GM18909 (cell line): Measurements from ENCODE around the gene NR2F2.
"Not testable (repeated sequence)": the region's sequence is repeated elsewhere in the genome, so short reads cannot be mapped to it uniquely, and the experiment has no call there.

ENCODE experiments used
- ATAC-seq: cut with Tn5 transposase; IDR thresholded peaks from one replicate; pipeline ENCODE4 v1.9.1; 2021; ENCODE audit warnings: mild to moderate bottlenecking; ENCODE audit not compliant: unreplicated experiment, poor library complexity

The NR2F2 gene

DNA sequence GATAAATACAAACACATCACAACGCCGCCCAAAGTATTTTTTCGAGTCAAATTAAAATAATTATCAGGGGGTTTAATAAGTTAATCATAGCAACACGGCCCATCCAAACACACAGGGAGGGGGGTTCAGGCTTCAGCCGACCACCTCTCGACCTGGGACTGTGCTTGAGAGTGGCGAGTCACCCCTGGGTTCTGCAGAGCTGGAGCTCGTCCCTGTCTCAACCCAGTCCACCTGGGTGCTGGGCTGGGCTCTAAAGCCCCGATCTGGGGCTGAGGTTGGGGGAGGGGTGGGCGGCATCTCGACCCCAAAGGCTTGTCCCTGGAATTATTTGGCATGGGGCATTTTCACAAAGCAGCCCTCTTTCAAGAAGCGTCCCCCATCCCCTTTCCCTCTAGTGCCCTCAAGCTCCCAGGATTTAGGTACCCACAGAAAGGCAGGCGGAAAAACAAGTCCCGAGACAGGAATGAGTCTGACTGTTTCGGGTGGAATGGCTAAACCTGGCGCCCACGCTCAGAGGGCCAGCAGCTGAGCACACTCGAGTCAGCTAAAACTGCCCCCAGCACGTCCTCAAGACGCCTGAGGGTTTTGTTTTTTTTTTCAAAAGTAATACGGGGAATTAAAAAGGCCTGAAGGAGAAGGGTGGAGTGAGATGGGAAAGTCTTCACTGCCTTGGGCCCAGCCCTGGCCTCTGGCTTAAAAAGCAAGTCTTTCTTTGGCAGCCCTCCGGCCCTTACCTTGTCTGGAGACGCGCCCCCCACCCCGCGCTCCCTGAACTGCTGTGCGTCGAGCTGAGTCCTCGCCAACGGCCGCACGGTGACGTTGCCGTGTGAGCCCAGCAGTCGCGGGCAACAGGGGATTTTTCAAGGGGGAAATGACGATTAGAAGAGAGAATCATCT, 32.5 kb downstream of the NR2F2 start:
- no peak for ATAC-seq

GRCh38 chr15:96363707-96364106, 33.2 kb downstream of the NR2F2 start:
- ATAC-seq, result no peak

DNA sequence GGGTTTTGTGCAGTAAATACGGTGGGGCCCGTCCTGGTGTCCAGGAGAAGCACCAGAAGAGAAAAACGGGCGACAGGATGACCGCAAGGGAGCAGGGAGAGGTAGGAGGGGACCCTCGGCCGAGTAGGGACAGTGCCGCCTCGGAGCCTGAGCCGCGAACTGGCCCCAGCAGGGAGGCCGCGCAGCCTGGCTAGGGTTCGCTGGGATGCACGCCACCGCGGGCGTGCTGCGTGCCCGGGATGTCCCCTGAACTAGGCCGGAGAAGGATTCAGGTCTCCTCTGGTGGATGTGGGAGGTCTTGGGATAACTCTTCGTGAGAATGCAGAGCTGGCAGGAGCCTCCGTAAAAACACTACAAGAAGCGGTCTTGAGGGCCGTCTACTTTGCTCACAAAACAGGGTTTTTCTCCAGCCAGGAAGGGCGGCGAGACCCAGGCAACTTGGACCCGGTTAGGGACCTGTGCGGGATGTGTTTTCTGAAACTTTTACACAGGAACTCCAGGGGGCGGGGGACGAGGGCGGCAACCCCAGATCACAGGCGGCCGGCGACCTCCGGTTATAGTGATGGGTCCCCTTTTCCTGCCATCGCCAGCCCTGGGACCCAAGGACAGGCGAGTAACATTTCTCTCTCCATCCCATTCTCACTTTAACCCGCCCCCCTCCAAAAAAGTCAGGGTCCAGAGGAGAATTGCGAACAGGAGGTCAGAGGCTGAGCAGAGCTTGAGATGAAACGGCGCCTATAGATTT, 35.5 kb downstream of the NR2F2 start:
- no peak for ATAC-seq

GRCh38 chr15:96366526-96366877, 36.0 kb downstream of the NR2F2 start:
- no peak for ATAC-seq

- ATAC-seq, result no peak
These were observed 37.1 kb downstream of the NR2F2 start for GRCh38 chr15:96367311-96368200.

DNA sequence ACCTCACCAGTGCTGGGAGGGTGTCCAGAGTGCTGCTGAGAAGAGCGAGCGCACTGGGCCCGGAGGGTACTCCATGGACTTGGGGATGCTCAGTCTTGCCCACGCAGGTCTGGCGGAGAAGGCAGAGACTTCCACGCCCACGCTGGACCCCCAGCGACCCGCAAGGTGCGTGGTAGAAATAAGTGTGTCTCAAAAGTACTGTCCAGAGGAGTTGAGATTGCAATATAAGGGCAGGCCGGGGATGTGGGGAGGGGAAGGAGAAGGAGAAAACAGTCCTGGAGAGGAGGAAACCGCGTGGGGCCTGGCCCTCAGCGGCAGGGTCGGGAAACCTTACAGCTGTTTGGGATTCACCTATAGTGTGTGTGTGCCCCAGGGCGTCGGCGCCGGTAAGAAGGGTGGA, 38.9 kb downstream of the NR2F2 start:
- no peak for ATAC-seq

- no peak for ATAC-seq
These were observed 39.5 kb downstream of the NR2F2 start for GRCh38 chr15:96369825-96370621.

DNA sequence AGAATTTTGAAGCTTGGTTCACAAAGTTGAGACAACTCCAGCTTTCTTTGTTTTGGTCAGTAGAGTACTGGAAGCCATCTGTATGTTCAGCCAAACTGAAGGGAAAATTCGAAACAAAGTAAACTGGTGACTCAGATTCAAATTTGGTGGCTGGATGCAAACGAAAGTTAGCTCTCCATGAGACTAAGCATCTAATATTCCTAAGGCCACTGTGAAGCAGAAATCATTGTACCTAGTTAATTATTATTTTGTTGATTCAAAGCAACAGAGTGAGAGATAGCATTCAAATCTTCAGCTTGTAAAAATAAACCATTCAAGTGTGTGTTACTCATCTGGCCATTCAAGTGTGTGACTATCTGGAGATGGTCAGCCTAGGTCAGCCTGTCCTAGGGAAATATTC, 42.1 kb downstream of the NR2F2 start:
- ATAC-seq, result no peak

DNA sequence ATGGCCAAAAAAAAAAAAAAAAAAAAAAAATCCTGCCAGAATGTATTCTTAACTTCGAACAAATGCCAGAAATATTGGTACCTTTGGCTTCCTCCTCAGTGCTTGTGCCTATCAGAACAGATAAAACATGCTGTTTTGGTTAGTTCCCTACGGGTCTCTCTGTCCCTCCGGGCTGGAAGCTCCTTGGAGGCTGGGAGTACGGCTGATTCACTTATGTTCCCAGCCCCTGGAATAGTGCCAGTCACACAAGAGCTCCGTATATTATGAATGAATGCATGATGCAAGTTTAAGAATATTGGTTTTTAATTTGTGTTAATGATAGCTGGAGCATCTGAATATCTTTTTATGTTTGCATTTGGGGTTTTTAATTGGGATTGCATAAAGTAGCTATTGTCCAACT, 44.0 kb downstream of the NR2F2 start:
- no peak for ATAC-seq

- ATAC-seq, result not testable (repeated sequence)
These were observed 49.1 kb downstream of the NR2F2 start for GRCh38 chr15:96379592-96379991.

GRCh38 chr15:96381463-96381862, 51.0 kb downstream of the NR2F2 start:
- no peak for ATAC-seq

GRCh38 chr15:96385195-96385594, 54.7 kb downstream of the NR2F2 start:
- no peak for ATAC-seq

DNA sequence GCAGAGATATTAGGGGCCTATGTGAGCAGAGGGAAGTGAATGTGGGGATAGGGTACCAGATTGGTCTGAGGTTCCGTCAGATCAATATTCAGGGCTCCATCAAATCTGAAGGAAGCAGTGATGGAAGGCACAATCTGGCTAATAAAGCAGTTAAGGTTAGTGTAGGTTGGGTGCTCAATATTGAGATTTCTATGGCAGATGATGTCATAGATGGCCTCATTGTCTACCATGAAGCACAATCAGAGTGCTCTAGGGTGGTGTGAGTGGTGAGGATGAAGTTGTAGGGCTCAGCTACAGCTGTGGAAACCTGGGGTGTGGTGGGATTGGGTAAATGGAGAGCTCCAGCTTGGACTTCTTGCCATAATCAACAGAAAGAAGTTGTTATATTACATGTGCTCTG, 58.2 kb downstream of the NR2F2 start:
- no peak for ATAC-seq
